GM12891 (cell line): Measurements from ENCODE around the gene RECQL.
"Not testable (repeated sequence)": the region's sequence is repeated elsewhere in the genome, so short reads cannot be mapped to it uniquely, and the experiment has no call there.

ENCODE experiments used
- POLR2A ChIP-seq: IDR thresholded peaks from 2 replicates; pipeline ENCODE4 v1.6.1; 2011; ENCODE audit warnings: low read depth, low read length, control low read depth
- POLR2AphosphoS5 ChIP-seq: IDR thresholded peaks from 2 replicates; pipeline ENCODE4 v1.6.1; 2011; ENCODE audit warnings: low read depth, low read length, control low read depth
- SPI1 ChIP-seq: IDR thresholded peaks from 2 replicates; pipeline ENCODE4 v1.6.1; 2011; ENCODE audit warnings: low read depth, low read length, control low read depth
- TAF1 ChIP-seq: IDR thresholded peaks from 2 replicates; pipeline ENCODE4 v1.6.1; 2011; ENCODE audit warnings: low read depth, low read length, control low read depth

GRCh38 chr12:21467334-21467733, 34.1 kb downstream of the RECQL start:
- TF ChIP-seq POLR2A, POLR2AphosphoS5, TAF1, SPI1: not testable (repeated sequence)
